Measurements from ENCODE around the gene THSD4. TPM values are rescaled to one million over a fixed set of nuclear protein-coding genes. Genes with fewer than 3 reads are reported as not detected.

THSD4 gene
- total and polyA plus RNA-seq, 7 donors: 0.21 to 3.1 (median 1.8) TPM

DNA sequence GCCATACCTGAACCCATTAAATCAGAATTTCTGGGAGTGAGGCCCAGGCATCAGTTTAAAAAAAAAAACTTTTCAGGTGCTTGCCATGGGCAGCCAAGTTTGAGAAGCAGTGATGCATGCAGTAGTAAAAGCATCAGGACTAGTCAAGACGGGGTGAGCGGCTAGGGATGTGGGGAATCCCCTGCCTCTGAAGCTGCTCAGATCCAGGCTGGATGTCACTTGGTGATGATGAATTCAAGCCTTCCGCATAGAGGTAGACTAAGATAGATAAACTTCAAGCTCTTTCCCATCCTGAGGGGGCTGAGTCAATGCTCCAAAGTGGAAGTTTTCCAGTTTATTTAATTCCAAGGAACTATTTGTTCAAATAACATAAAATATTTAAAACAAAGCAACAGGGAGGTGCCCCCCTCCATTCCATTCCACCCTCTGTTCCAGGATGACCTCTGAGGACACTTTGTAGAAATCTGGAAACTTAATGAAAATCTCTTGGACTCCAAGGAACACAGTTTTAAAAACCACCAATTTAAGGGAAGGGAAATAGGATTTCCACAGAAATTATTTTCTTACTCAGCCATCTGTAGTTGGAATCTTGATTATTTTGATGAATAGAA lies 594.6 kb downstream of the THSD4 start:
- intact Hi-C loops (cut with DNase I): no loop called here
- no peak for DNase-seq
- TF ChIP-seq, protein P1, sequence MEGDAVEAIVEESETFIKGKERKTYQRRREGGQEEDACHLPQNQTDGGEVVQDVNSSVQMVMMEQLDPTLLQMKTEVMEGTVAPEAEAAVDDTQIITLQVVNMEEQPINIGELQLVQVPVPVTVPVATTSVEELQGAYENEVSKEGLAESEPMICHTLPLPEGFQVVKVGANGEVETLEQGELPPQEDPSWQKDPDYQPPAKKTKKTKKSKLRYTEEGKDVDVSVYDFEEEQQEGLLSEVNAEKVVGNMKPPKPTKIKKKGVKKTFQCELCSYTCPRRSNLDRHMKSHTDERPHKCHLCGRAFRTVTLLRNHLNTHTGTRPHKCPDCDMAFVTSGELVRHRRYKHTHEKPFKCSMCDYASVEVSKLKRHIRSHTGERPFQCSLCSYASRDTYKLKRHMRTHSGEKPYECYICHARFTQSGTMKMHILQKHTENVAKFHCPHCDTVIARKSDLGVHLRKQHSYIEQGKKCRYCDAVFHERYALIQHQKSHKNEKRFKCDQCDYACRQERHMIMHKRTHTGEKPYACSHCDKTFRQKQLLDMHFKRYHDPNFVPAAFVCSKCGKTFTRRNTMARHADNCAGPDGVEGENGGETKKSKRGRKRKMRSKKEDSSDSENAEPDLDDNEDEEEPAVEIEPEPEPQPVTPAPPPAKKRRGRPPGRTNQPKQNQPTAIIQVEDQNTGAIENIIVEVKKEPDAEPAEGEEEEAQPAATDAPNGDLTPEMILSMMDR (IDR thresholded peaks at IDR 0.05): no peak
- no peak overlapping the region for H3K4me3 ChIP-seq
- no peak for ATAC-seq
- H3K27ac ChIP-seq: no peak overlapping the region
- H3K36me3 ChIP-seq (ENCODE audit: insufficient read depth in 1 of 2, low read depth in 1 of 2): no peaks in the 10 kb centered on the region
- WGBS, 3 donors: 77 to 81% (median 78%) methylated on average over 3 of the region's 3 CpGs
- no peaks in the 10 kb centered on the region for H3K27me3 ChIP-seq (ENCODE audit: insufficient read depth in 3 of 3, low read length in 2 of 3)
- H3K9me3 ChIP-seq: no peaks in the 10 kb centered on the region
- no peaks in the 10 kb centered on the region for H3K4me1 ChIP-seq

DNA sequence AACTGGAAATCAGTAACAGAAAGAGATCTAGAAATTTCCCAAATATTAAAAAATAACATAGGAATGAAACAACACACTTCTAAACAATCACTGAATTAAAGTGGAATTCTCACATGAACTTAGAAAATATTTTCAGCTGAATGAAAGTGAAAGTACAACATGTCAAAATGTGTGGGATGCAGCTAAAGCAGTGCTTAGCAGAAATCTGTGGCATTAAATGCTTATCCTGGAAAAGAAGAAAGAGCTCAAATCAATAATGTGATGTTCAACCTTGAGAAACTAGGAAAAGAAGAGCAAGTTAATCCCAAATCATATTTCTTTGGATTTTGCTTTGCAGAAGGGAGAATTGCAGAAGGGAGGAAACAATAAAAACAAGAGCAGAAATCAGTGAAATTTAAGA lies 596.9 kb downstream of the THSD4 start:
- H3K9me3 ChIP-seq: no peaks in the 10 kb centered on the region
- intact Hi-C loops (cut with DNase I): no loop called here
- no peaks in the 10 kb centered on the region for H3K27me3 ChIP-seq (ENCODE audit: insufficient read depth in 3 of 3, low read length in 2 of 3)
- H3K4me3 ChIP-seq: no peak overlapping the region
- DNase-seq: no peak
- no peaks in the 10 kb centered on the region for H3K36me3 ChIP-seq (ENCODE audit: insufficient read depth in 1 of 2, low read depth in 1 of 2)
- H3K4me1 ChIP-seq: no peaks in the 10 kb centered on the region
- no peak overlapping the region for H3K27ac ChIP-seq
- TF ChIP-seq, protein P1 (IDR thresholded peaks at IDR 0.05): no peak
- ATAC-seq: no peak

DNA sequence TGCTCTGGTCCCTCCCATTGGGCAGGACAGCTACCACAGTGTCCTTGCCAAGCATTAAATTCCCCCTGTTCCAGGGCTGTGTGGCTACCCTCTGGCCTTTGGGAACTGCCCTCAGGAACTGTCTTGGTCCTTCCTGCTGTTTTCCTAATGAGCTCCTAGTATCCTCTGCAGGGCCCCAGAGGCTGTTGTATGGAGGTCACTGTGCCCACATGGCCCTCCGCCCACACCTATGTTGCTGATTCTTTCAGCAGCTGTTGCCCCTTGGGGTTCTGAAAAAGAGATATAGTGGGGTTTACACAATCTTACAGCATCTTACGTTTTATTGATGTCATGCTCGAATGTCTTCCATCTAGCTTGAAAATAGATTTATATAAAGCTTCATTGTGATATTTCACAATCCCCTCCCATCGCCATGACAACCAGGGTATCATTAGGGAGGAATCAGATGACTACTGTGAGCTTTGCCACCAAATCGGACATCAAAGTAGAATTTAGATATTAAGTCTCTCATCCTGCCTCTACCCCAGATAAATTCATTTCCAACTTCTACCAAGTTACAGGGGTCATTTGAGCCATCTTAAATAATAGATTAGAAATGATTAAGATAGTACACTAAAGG lies 598.0 kb downstream of the THSD4 start:
- Histone ChIP-seq H3K27ac (no peak overlapping the region), H3K4me1 (no peaks in the 10 kb centered on the region), H3K4me3 (no peak overlapping the region), H3K9me3 (no peaks in the 10 kb centered on the region), H3K36me3 (ENCODE audit: insufficient read depth in 1 of 2, low read depth in 1 of 2) (no peaks in the 10 kb centered on the region), H3K27me3 (ENCODE audit: insufficient read depth in 3 of 3, low read length in 2 of 3) (no peaks in the 10 kb centered on the region)
- intact Hi-C loops (cut with DNase I): no loop called here
- WGBS, 3 donors: 63 to 75% (median 71%) methylated on average over 5 of the region's 5 CpGs
- DNase-seq: no peak
- ATAC-seq: no peak
- TF ChIP-seq, protein P1 (IDR thresholded peaks at IDR 0.05): no peak

DNA sequence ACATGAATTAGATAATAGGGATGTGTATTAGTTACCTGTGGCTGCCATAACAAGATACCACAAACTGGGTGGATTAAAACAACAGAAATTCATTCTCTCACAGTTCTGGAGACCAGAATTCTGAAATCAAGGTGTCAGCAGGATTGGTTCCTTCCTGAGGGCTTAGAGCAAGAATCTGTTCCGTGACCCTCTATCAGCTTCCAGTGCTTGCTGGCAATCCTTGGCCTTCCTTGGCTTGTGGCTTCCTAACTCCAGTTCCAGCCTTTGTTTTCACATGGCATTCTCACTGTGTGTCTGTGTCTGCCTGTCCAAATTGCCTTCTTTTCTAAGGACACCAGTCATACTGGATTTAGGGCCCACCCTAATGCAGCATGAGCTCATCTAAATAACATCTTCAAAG lies 600.6 kb downstream of the THSD4 start:
- WGBS, 3 donors: 50 to 95% (median 81%) methylated on average over 1 of the region's 1 CpG
- H3K27ac ChIP-seq: no peak overlapping the region
- H3K4me1 ChIP-seq: no peaks in the 10 kb centered on the region
- intact Hi-C loops (cut with DNase I): no loop called here
- TF ChIP-seq, protein P1 (IDR thresholded peaks at IDR 0.05): no peak
- no peak overlapping the region for H3K4me3 ChIP-seq
- no peak for DNase-seq
- no peak for ATAC-seq
- H3K27me3 ChIP-seq (ENCODE audit: insufficient read depth in 3 of 3, low read length in 2 of 3): no peaks in the 10 kb centered on the region
- H3K9me3 ChIP-seq: no peaks in the 10 kb centered on the region
- no peaks in the 10 kb centered on the region for H3K36me3 ChIP-seq (ENCODE audit: insufficient read depth in 1 of 2, low read depth in 1 of 2)

DNA sequence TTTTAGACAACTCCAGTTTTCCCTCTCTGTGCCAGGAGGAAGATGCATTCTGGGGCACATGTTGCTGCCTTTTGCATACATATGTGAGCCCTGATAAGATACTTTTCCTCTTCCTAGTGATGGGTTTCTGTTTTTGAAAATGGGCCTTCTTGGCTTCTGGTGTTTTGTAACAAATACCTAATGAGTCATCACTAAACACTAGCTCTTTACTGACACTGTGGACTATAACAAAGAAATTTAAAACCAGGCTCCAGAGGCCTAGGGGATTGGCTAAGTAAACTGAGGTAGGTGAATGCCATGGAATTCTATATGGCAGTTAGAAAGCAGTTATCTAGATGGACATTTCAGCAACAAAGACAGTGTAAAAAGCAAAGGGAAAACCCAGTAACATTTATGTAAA lies 601.7 kb downstream of the THSD4 start:
- no peak overlapping the region for H3K27ac ChIP-seq
- ATAC-seq: no peak
- intact Hi-C loops (cut with DNase I): no loop called here

More for the DNA sequence above, 601.7 kb downstream of the THSD4 start:
- no peak for DNase-seq
- Histone ChIP-seq H3K4me1 (no peaks in the 10 kb centered on the region), H3K27me3 (ENCODE audit: insufficient read depth in 3 of 3, low read length in 2 of 3) (no peaks in the 10 kb centered on the region), H3K9me3 (no peaks in the 10 kb centered on the region), H3K4me3 (no peak overlapping the region), H3K36me3 (ENCODE audit: insufficient read depth in 1 of 2, low read depth in 1 of 2) (no peaks in the 10 kb centered on the region)
- TF ChIP-seq, protein P1 (IDR thresholded peaks at IDR 0.05): no peak
